NB4 (cell line): ENCODE results near the gene PLEK.

Experiments
- DNase-seq: peaks from one replicate; pipeline ENCODE4 v3.0.0; 2010; ENCODE audit warnings: low read depth
- H3K4me3 ChIP-seq: one replicate; pipeline ENCODE4 v1.5.1; 2011; ENCODE audit warnings: mild to moderate bottlenecking, low read depth, low read length, moderate library complexity
- MAX ChIP-seq: IDR thresholded peaks from 2 replicates; pipeline ENCODE4 v1.6.1; 2011; ENCODE audit warnings: low read depth, low read length
- MYC ChIP-seq: IDR thresholded peaks from 2 replicates; pipeline ENCODE4 v1.6.1; 2011; ENCODE audit warnings: low read depth, low read length
- POLR2A ChIP-seq: IDR thresholded peaks from 2 replicates; pipeline ENCODE4 v1.6.1; 2011; ENCODE audit warnings: mild to moderate bottlenecking; ENCODE audit not compliant: insufficient read length; ENCODE audit errors: extremely low read depth
- TF ChIP-seq, protein P1 (sequence below): IDR thresholded peaks from one replicate; pipeline ENCODE4 v1.5.1; 2012; ENCODE audit warnings: low read depth, low read length

Gene PLEK

DNA sequence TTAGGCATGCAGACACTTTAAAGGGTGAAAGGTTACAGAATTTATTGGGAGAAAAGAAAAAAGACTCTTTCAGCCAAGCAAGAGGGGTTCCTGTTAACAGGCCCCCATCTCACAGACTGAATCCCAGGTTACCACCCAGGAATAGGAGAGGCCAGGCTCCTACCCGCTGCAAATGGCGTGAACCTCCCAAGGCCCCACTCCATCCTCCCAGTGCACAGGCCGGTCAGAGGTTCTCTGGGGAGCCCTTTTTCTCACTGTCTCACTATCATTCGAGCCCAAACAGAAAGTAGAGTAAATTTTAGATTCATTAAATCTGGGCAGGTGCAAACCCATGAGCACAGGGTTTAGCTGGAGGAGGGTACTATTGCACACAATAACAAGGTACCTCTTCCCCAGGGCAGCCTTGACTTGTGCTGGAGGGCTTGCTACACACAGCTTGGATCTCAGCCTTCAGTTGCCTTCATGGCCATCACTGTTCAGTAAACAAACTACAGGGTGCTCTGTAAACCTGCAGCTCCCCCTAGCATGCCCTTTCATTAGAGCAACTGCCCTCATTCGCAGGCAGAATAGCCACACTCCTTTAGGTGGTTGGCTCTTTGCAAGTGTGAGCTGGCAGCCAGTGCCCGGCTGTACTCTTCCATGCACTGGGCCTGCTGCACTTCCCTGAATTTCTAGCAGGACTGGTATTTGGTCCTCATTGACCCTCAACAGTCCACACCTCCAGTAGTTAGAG lies 7.3 kb upstream of the PLEK start:
- DNase-seq = peak; percentile 82
- no peak overlapping the region for H3K4me3 ChIP-seq
- peak; percentile 47; the same call in 1 of the 2 replicates for TF ChIP-seq MAX
- TF ChIP-seq, protein P1, sequence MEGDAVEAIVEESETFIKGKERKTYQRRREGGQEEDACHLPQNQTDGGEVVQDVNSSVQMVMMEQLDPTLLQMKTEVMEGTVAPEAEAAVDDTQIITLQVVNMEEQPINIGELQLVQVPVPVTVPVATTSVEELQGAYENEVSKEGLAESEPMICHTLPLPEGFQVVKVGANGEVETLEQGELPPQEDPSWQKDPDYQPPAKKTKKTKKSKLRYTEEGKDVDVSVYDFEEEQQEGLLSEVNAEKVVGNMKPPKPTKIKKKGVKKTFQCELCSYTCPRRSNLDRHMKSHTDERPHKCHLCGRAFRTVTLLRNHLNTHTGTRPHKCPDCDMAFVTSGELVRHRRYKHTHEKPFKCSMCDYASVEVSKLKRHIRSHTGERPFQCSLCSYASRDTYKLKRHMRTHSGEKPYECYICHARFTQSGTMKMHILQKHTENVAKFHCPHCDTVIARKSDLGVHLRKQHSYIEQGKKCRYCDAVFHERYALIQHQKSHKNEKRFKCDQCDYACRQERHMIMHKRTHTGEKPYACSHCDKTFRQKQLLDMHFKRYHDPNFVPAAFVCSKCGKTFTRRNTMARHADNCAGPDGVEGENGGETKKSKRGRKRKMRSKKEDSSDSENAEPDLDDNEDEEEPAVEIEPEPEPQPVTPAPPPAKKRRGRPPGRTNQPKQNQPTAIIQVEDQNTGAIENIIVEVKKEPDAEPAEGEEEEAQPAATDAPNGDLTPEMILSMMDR = peak; percentile 74
- no peak for TF ChIP-seq POLR2A

DNA sequence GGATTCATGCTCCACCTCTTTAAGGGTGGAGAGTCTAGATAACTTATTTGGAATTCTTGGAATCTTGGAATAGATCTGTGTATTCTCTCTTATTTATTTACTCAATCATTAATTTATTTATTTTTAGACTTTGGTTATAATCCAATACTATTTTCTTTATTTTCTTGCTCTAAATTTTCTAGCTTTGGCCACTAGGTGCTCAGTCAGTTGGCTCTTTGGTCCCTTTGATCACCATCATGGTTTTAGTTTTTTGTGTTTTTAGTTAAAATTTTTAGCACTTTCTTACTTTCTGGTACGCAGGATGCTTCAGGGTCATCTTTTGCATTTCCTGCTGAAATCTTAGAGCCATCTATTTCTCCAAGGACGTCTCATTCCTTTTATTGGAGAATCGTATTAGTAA lies 5.2 kb upstream of the PLEK start:
- TF ChIP-seq MAX = no peak
- TF ChIP-seq, protein P1 = peak; percentile 38
- H3K4me3 ChIP-seq = no peak overlapping the region
- no peak for DNase-seq

- peak overlapping the region; percentile 30 for H3K4me3 ChIP-seq
- peak; percentile 93 for DNase-seq
These were observed 3.0 kb upstream of the PLEK start for GRCh38 chr2:68362069-68362468.

DNA sequence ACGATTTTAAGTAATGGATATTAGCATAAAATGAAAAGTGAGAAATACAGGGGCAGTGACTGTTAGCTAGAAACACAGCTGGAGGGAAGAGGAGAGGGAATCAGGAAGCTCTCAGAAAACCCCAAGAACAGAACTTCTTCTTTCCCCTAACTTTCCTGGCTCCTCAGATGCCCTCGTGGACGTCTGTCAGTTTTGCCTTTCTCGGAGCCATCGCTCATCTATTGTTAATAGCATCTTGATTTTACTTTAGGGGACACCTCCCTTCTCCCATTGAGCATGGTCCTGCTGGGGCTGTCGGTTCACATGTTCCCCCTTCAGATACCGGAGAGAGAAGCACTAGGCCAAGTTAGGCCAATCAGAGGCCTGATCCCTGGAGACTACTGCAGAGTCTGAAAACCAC lies 2.3 kb upstream of the PLEK start:
- peak overlapping the region; percentile 30 for H3K4me3 ChIP-seq
- no peak for TF ChIP-seq MAX
- no peak for TF ChIP-seq MYC
- no peak for TF ChIP-seq POLR2A
- TF ChIP-seq, protein P1 = no peak
- DNase-seq = peak; percentile 63

More at GRCh38 chr2:68362069-68362468, 3.0 kb upstream of the PLEK start:
- TF ChIP-seq POLR2A = peak; percentile 35
- TF ChIP-seq MAX = peak; percentile 99
- TF ChIP-seq, protein P1 = peak; percentile 61
- TF ChIP-seq MYC = peak; percentile 99

DNA sequence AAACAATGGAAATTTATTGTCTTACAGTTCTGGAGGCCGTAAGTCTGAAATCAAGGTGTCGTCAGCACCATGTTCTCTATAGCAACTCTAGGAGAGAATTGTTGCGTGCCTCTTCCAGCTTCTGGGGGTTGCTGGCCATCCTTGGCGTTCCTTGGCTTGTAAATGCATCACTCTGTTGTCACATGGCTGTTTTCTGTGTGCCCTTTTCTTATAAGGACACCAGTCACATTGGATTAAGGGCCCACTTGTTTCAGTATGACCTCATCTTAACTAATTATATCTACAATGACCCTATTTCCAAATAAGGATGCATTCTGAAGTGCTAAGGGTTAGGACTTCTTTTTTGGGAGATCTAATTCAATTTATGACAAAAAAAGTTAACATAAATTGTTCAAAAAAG lies 1.4 kb upstream of the PLEK start:
- no peak overlapping the region for H3K4me3 ChIP-seq
- TF ChIP-seq MYC (no peak), POLR2A (no peak), MAX (no peak)
- TF ChIP-seq, protein P1 = no peak
- DNase-seq = no peak

DNA sequence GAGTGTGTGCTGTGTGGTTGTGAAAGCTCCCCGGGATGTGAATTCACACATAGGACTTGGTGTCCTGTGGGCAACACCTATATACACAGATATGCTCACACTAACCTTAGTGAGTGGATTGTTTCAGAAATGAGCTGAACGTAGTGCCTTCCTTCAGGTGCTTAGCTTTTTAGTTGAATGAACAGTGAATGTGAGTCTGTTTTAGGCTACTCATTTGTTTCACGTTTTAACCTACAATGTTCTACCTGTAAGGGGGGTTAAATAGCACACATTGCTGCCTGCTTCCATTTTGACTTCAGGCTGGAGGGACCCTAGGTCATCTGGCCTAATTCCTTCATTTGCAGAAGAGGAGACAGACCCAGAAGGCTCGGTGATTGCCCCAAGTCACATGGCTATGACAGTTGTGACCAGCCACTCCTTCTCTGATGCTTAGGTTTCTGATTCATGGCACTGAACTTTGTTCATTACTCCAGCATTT lies 1.0 kb downstream of the PLEK start:
- peak; percentile 75 for DNase-seq
- TF ChIP-seq MYC = peak; percentile 59
- TF ChIP-seq POLR2A = no peak
- TF ChIP-seq MAX = peak; percentile 91
- TF ChIP-seq, protein P1 = no peak
- peak overlapping the region; percentile 98 for H3K4me3 ChIP-seq
